22Rv1 (cell line): ENCODE measurements around the gene GSG1L.

Source experiments
- H3K27ac ChIP-seq: fragments of 450-650 bp; 2 replicates; pipeline ENCODE4 v1.5.1; 2017
- ZFX ChIP-seq: fragments of 450-650 bp; IDR thresholded peaks from 2 replicates; pipeline ENCODE4 v1.6.1; 2017; ENCODE audit warnings: antibody characterized with exemption, borderline replicate concordance
- TF ChIP-seq, protein P1 (sequence below): fragments of 450-650 bp; IDR thresholded peaks from 2 replicates; pipeline ENCODE4 v1.5.1; 2017; ENCODE audit warnings: mild to moderate bottlenecking

The GSG1L gene

GRCh38 chr16:27772093-27772825, 291.3 kb downstream of the GSG1L start:
- H3K27ac ChIP-seq, result no peak overlapping the region
- no peak for TF ChIP-seq ZFX
- TF ChIP-seq, protein P1, sequence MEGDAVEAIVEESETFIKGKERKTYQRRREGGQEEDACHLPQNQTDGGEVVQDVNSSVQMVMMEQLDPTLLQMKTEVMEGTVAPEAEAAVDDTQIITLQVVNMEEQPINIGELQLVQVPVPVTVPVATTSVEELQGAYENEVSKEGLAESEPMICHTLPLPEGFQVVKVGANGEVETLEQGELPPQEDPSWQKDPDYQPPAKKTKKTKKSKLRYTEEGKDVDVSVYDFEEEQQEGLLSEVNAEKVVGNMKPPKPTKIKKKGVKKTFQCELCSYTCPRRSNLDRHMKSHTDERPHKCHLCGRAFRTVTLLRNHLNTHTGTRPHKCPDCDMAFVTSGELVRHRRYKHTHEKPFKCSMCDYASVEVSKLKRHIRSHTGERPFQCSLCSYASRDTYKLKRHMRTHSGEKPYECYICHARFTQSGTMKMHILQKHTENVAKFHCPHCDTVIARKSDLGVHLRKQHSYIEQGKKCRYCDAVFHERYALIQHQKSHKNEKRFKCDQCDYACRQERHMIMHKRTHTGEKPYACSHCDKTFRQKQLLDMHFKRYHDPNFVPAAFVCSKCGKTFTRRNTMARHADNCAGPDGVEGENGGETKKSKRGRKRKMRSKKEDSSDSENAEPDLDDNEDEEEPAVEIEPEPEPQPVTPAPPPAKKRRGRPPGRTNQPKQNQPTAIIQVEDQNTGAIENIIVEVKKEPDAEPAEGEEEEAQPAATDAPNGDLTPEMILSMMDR, result no peak

- no peak overlapping the region for H3K27ac ChIP-seq
- no peak for TF ChIP-seq ZFX
- TF ChIP-seq, protein P1, result no peak
These were observed 292.2 kb downstream of the GSG1L start for GRCh38 chr16:27771201-27771910.

- H3K27ac ChIP-seq, result no peak overlapping the region
These were observed 293.0 kb downstream of the GSG1L start for GRCh38 chr16:27770271-27771196.

DNA sequence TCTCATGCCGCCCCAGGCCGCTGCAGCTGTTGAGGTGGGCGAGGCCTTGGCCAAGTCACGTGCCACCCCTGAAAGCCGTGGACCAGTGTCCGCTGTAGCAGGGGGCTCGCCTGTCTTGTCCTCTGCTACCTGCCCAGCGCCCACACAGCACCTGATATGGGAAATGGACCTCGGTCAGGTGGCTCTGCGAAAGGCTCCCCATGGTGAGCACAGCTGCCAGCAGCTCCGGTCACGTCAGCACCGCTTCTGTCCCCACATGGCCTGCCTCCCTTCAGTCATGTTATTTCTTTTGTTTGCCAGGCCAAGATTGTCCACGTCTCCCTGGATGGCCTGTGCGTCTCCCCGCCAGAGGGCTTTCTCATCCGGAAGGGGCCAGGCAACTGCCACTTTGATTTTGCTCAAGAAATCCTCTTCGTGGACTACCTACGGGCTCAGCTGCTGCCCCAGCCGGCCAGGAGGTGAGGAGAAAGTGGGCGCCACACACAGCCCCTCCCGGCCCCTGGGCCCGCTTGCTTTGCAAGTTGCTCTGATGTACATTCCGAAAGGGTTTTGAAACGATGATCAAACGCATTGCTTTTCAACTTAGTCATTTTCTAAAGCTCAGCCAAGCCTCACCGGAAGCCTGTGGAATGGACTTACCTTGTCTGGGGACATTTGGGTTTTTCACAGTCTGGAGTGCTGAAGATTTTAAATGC, 293.8 kb downstream of the GSG1L start:
- TF ChIP-seq, protein P1, result no peak
- no peak for TF ChIP-seq ZFX
- H3K27ac ChIP-seq, result no peak overlapping the region

More at GRCh38 chr16:27770271-27771196, 293.0 kb downstream of the GSG1L start:
- TF ChIP-seq, protein P1, result no peak
- TF ChIP-seq ZFX, result no peak

DNA sequence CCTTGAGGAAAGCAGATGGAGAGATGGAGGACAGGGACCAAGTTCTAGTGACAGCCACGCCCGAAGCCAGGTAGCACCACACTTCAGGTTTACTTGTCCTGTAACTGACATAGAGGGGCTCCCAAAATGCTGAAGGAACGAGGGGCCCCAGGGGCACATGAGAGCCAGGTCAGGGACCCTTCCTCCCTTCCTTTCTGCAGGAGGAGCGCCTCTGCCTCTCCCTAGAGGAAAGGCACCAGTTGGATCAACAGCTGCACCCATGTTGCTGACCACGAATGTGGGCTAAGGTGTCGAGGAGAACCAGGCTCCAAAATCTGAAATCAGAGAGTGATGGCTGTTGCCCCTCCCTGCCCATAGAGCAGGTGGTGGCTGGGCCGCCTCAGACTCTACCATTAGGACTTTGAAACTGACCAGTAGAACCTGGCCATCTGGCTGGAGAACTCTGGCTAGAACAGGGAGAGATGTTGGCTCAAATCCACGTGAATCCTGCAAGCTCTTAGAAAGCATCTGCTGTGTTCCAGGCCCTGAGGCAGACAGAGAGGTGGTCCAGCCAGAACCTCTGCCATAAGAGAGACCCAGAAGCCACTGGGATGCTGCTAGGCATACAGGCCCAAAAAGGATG, 294.8 kb downstream of the GSG1L start:
- no peak for TF ChIP-seq ZFX
- TF ChIP-seq, protein P1, result no peak

DNA sequence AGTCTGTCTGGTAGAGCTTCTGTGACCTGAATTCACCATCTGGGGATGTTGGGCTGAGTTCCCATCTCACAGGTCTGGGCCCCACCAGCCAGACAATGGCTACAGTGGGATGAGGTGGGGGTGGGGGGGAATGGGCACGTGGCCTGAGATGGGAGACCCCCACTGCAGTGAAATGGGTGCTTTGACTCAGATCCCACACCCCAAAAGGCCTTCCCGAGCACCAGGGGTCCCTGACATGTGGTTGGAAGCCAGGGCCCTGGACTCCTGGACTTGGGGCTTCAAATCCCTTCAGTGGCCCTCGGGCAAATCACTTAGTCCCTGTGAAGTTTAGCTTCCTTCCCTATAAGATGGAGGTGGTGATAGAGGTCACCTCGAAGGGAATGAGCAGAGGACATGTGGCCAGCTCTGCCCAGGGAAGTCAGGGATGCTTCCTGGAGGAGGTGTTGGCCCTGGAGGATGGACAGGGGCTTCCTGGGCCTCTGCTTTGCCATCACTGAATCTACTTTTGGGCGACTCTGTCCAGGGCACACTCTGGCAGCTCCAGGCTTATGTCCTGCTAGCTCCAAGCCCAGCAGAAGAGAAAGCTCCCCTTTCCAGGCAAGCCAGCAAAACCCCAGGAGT, 295.4 kb downstream of the GSG1L start:
- TF ChIP-seq, protein P1, result no peak
- no peak for TF ChIP-seq ZFX
- H3K27ac ChIP-seq, result no peak overlapping the region

More for the DNA sequence above, 294.8 kb downstream of the GSG1L start:
- no peak overlapping the region for H3K27ac ChIP-seq
